Suppressor macrophage (primary cell): Measurements from ENCODE around the gene OLFML2A.

ENCODE experiments used
- DNase-seq, 4 experiments: peaks; one replicate each; pipeline ENCODE4 v3.0.0-alpha.2; 2020 to 2022

The OLFML2A gene

DNA sequence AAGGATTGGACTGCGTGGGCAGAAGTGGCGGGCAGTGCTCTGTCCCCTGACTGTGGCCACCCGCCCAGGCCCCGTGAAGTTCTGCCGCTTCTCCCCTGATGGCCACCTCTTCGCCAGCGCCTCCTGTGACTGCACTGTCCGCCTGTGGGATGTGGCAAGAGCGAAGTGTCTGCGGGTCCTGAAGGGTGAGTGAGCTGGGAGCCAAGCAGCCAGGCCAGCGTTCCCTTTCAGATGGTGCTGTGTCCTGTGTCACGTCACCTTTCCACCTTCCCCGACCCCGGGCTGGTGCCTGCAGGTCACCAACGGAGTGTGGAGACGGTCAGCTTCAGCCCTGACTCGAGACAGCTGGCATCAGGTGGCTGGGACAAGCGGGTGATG lies 78.6 kb downstream of the OLFML2A start:
- DNase-seq = no peak

DNA sequence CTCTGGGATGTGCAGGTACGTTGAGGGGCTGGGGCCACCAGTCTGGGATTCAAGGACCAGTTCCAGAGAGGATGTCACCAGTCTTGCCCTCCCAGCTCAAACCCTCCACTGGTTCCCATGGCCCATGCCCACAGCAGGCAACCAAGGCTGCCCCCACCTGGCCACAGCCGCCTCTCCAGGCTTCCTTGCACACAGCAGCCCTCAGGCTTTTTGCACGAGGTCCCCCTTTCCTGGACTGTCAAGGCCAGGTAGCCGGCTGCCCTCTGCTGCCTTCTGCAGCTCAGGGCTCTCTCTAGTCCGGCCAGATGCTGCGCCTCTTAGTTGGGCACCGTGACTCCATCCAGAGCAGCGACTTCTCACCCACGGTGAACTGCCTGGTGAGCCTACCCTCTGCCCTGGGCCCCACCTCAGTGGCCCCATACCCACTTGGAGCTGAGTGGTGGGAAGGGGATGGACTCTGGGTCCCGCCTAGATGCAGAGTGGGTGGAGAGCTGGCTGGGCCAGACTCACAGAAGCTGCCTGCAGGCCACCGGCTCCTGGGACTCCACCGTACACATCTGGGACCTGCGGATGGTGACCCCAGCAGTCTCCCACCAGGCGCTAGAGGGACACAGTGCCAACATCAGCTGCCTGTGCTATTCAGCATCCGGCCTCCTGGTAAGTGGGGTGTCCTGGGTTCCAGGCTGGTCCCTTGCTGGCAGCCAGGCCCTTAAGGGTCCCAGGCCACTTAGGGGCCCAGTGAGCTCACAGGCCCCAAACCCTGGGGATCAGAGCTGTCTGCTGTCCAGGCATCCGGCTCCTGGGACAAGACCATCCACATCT lies 79.2 kb downstream of the OLFML2A start:
- peak in 1 of 4 experiments; percentile 38 for DNase-seq

DNA sequence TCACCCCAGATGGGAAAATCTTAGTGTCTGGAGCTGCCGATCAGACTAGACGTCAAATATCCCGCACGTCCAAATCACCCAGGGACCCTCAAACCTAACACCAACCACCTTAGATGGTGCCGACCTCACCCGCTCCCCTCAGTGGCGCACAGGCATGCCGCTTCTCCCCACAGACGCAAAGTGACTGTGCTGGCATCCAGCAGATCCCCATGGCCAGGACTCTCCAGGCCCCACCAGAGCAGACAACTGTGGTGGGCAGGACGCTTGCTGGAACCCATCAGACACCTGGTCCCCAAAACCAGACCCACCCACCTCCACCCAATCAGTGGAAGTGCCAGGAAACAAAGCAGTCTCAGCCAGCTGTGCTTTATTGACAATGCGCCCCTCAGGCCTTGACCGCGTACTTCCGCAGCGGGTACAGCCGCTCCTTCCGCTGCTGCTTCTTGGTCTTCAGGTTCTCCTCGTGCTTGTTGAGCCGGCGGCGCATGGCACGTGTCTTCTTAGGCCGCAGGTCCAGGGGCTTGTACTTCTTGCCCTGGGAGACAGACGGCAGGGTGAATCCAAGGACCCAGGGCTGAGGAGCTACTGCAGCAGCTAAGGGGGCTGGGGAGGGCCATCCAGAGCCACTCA lies 80.7 kb downstream of the OLFML2A start:
- no peak for DNase-seq

DNA sequence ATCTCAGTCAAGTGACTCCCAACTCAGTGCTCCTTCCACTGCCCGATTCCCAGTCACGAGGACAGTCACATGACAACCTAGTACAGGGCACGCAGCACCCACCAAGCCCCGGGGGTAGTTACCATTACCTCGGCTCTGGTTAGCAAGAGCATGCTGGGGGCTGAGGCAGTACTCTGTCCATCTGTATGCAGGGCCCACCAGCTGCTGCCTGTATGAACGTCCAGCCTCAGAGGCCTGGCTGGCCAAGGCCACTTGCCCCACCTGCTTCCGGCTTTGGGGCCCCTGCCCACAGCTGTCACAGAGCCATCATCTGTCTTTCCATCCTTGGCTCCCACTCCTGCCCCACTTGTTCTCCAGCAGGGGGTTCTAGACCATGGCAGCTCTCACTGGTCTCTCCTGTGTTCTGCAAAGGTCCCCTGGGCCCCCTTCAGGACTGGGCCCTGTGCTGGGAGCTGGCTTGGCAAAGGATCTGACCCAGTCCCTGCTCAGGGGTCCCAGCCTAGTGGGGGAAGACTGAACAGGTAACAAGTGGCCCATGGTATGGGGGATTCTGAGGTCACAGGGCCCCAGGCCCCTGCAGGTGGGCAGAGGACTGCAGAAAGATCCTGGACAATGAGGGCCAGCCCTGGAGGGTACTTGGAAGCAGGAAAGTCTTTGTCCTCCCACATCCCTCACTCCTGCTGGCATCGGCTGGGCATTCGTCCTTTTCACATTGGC lies 81.6 kb downstream of the OLFML2A start:
- no peak for DNase-seq

DNA sequence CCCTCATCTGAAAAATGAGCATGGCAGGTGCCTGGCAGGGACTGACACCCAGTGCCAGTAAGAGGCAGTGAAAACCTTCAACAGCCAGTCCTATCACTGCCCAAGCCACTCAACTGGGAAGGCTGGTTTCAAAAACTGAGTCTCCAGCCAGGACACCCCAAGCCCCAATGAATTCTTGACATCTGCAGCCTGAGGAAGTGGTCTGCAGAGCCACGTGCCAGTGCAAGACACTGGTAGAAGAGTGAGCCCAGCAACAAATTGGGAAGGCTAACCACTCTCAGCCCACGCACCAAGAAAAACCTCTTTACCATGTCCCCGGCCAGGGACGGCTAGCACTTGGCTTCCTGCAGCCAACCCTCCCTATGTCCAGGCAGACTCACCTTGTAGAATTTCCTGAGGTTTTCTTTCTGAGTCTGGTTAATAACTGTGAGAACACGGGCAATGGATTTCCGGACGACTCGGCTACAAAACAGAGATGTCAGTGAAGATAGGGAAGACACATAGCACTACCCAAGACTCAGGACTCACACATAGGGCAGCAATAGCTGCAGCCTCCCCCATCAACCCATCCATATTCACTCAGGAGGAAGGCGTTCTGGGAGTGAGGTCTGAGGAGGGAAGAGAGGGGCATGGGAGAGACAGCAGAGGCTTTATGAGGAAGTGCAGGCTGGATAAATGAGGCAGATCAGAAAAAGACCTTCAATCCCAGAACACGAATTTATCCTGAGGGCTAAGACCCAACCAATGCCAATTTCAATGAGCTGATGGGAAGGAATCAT lies 83.1 kb downstream of the OLFML2A start:
- peak in 3 of 4 experiments; percentile 24 to 36 (median 31) for DNase-seq

DNA sequence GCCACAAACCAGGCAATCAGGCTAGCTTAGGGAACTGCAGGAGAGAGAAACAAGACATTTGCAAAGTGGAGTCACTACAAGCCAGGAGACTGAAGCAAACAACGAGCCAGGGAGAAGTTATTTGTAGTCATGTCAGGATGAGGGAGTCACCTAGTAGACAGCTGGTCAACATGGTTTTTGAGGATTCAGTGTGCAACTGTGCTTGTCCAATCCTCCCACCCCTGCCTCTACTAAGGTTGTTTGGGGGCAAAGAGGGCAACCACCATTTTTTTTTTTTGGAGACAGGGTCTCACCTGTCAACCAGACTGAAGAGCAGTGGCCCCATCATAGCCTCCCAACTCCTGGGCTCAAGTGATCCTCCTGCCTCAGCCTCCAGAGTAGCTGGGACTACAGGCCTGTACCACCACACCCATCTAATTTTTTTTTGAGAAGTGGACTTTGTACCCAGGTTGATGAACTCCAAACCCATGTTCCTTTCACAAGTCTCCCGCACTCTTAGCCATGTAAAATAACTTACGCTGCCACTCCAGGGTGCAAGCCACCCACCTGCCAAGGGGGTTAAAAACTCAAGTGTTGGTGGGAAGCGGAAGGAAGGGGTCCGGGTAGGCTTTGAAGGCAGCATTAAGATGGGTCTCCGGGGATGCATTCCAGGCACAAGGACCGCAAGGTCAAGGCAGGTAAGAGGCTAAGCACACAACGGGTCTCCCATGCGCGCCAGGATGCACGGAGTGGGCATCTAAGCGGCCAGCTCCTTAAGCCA lies 83.8 kb downstream of the OLFML2A start:
- no peak for DNase-seq

DNA sequence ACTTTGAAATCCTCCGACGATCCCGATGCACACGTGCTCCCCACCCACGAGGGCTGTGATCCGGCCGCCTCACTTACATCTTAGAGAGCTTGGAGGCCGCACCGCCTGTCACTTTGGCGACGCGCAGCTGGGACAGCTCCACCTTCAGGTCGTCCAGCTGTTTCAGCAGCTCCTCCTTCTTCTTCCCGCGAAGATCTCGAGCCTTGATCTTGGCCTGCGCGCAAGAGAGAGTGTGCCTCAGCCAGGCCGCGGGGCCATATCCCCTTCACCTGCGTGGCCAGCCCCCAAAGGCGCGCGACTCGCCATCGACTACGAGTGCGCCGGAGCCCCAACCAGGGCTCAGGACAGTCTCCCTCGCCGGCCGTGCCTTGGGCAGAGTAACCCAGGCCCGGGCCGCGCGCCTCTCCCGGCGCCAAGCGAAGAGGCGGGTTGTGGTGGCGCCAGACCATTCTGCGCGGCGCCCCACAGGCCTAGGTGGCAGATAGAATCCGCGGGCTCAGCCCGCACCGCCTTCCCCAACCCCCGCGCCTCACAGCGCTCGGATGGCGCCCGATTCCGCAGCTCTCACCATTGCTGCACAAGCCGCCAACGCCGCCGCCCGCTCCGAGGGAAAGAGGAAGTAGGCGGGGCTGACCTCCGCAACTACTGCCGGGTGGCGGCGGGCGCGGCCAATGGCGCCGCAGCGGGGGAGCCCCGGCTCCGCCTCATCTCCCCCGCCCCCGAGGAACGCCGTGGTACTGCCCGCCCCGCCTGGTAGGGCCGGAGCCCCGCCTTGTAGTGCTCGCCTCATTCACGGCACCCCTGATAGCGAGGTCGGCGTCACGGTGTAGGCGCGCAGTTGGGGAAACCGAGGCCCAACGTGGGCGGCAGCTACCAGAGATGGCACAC lies 84.7 kb downstream of the OLFML2A start, which contains the start of the genes ARPC5L and RPL35:
TSS of gene ARPC5L (plus strand) at position 789 of the 888 bp plus-strand sequence. CDS start 7,161 bp downstream, outside the sequence.
TSS of gene RPL35 (minus strand) at position 616 of the 888 bp plus-strand sequence. CDS start at position 571, 45 bp downstream.
- DNase-seq = peak; percentile 96 to 99 (median 97)

DNA sequence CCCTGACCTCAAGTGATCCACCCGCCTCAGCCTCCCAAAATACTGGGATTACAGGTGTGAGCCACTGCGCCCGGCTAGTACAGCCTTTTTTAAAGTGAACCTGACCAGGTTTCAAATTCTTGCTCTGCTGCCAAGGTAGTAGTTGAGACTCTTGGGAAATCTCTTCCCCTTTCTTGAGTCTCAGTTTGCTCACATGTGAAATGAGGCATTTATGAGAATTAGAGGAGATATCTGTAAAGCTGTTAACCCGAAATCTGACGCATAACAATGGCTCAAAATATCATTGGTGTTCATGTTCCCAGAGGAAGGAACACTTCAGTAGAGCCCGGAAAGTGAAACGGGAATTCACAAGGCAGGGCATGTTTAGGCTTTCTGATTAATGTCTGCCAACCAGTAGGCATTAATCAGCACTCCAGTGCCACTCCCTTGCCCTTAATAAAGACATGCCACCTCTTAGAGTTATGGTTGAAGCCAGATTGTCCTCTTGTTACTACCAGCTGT lies 86.5 kb downstream of the OLFML2A start:
- DNase-seq = peak in 2 of 4 experiments; percentile 35 to 40
